Fibroblast of the aortic adventitia (primary cell): ENCODE measurements around the gene DCAF11. TPM values are rescaled to one million over a fixed set of nuclear protein-coding genes. Genes with fewer than 3 reads are reported as not detected.

Experiments
- DNase-seq: peaks from one replicate; pipeline ENCODE4 v3.0.0-alpha.2; 2010; ENCODE audit warnings: low read depth
- H3K4me3 ChIP-seq: 2 replicates; pipeline ENCODE4 v1.5.1; 2011; ENCODE audit warnings: low read depth, mild to moderate bottlenecking, control low read depth, low read length, moderate library complexity
- CTCF ChIP-seq: IDR thresholded peaks from 2 replicates; pipeline ENCODE4 v1.5.1; 2011; ENCODE audit warnings: mild to moderate bottlenecking, low read length, control low read depth, inconsistent platforms; ENCODE audit not compliant: insufficient read depth
- total RNA-seq: library from RNA; depleted of rRNA; stranded (reverse); fragments of >200 nt; gene quantifications from 2 replicates; pipeline ENCODE4 v1.2.3, GENCODE V29; 2012; ENCODE audit warnings: low replicate concordance

The DCAF11 gene
- total RNA-seq, 1 donor: 44.6 TPM

- no peak overlapping the region for H3K4me3 ChIP-seq
Observed at GRCh38 chr14:24151404-24152080, 37.0 kb downstream of the DCAF11 start.

GRCh38 chr14:24155100-24155499 is 40.5 kb downstream of the DCAF11 start:
- no peak for TF ChIP-seq CTCF
- no peak for DNase-seq
- no peak overlapping the region for H3K4me3 ChIP-seq

More at GRCh38 chr14:24151404-24152080, 37.0 kb downstream of the DCAF11 start:
- no peak for DNase-seq
- TF ChIP-seq CTCF: no peak

- no peak for TF ChIP-seq CTCF
- no peak for DNase-seq
- H3K4me3 ChIP-seq: no peak overlapping the region
Observed at GRCh38 chr14:24156840-24157239, 42.3 kb downstream of the DCAF11 start.

GRCh38 chr14:24157331-24157730 is 42.8 kb downstream of the DCAF11 start:
- TF ChIP-seq CTCF: no peak
- no peak overlapping the region for H3K4me3 ChIP-seq
- DNase-seq: no peak

GRCh38 chr14:24159777-24160498 is 45.4 kb downstream of the DCAF11 start:
- no peak overlapping the region for H3K4me3 ChIP-seq
- no peak for TF ChIP-seq CTCF
- DNase-seq: no peak

- TF ChIP-seq CTCF: no peak
- DNase-seq: no peak
- no peak overlapping the region for H3K4me3 ChIP-seq
Observed at GRCh38 chr14:24160499-24160849, 45.9 kb downstream of the DCAF11 start.
